Breast epithelium (tissue), 4 donors: ENCODE measurements around the gene CST1. TPM values are rescaled to one million over a fixed set of nuclear protein-coding genes. Genes with fewer than 3 reads are reported as not detected.

Source experiments
- DNase-seq, 2 donors: peaks; one replicate each; pipeline ENCODE4 v3.0.0-alpha.2; 2019; ENCODE audit warnings: low spot score in 2 of 2
- H3K27ac ChIP-seq, 2 donors: fragments of 200-600 bp; sonication (generic) in 1 of 2; one replicate each; pipeline ENCODE4 v1.5.1; 2016 to 2019; ENCODE audit warnings: mild to moderate bottlenecking in 1 of 2
- H3K27me3 ChIP-seq, 2 donors: fragments of 200-600 bp; sonication (generic) in 1 of 2; one replicate each; pipeline versions ENCODE4 v1.5.1 to v1.6.0; 2017 to 2019; ENCODE audit warnings: control low read depth in 1 of 2, mild to moderate bottlenecking in 1 of 2
- H3K36me3 ChIP-seq: fragments of 200-600 bp; one replicate; pipeline ENCODE4 v1.5.1; 2019
- H3K4me1 ChIP-seq, 2 donors: fragments of 200-600 bp; sonication (generic); one replicate each; pipeline ENCODE4 v1.5.1; 2016 to 2019; ENCODE audit warnings: control low read depth in 1 of 2
- H3K4me3 ChIP-seq, 3 donors: fragments of 200-600 bp; sonication (generic); 1 replicate in 2 of 3; 2 replicates in 1 of 3; pipeline ENCODE4 v1.5.1; 2016 to 2019; ENCODE audit warnings: mild to moderate bottlenecking in 3 of 3, moderate library complexity in 2 of 3
- H3K9me3 ChIP-seq, 2 donors: fragments of 200-600 bp; sonication (generic) in 1 of 2; one replicate each; pipeline ENCODE4 v1.5.1; 2016 to 2019; ENCODE audit warnings: control low read depth in 1 of 2
- POLR2A ChIP-seq: fragments of 450-650 bp; IDR thresholded peaks from one replicate; pipeline ENCODE4 v1.6.1; 2016; ENCODE audit warnings: antibody characterized with exemption, mild to moderate bottlenecking, moderate library complexity
- POLR2AphosphoS5 ChIP-seq, 3 donors: sonication (generic); formaldehyde crosslinking; IDR thresholded peaks; one replicate each; pipeline ENCODE4 v1.6.1; 2017; ENCODE audit warnings: antibody characterized with exemption in 3 of 3
- intact Hi-C: fragments of 100-400 bp; cut with DNase I; formaldehyde crosslinking; loops from one replicate; pipeline ENCODE4 v1.15.1; 2023; ENCODE audit warnings: low total_unique reads
- total RNA-seq, 3 donors: library from RNA; depleted of rRNA; stranded (reverse); fragments of >200 nt; gene quantifications; one replicate each; pipeline ENCODE4 v1.1.0, GENCODE V29; 2016
- TF ChIP-seq, protein P1 (sequence below), 3 donors: fragments of 450-650 bp; IDR thresholded peaks; one replicate each; pipeline ENCODE4 v1.5.1; 2016 to 2017; ENCODE audit warnings: antibody characterized with exemption in 3 of 3, mild to moderate bottlenecking in 3 of 3, moderate library complexity in 3 of 3

Gene CST1
- total RNA-seq, 3 donors from 2014 or later = not detected

DNA sequence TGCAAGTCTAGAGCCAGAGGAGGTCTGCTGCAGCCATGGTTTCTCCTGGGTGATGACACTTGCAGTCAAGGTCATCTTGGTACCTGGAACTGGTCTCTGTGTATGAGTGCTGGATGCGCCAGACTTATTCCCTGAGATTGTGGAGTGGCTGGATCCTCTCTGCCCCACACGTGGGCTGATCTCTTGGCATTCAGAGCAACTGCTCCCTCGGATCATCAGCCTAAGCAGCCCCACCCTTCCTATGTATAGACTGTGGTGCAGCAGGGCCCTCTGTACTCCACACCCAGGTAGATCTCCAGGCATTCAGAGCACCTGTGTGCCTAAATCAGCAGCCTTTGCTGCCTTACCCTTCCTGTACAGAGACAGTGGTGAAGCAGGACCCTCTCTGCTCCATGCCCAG is 49.8 kb downstream of the CST1 start:
- Histone ChIP-seq H3K4me3 (no peak overlapping the region), H3K27me3 (no peaks in the 10 kb centered on the region), H3K36me3 (no peaks in the 10 kb centered on the region), H3K9me3 (no peaks in the 10 kb centered on the region), H3K4me1 (no peaks in the 10 kb centered on the region), H3K27ac (no peak overlapping the region)
- intact Hi-C loops = no loop called here
- TF ChIP-seq POLR2A = no peak
- TF ChIP-seq, protein P1, sequence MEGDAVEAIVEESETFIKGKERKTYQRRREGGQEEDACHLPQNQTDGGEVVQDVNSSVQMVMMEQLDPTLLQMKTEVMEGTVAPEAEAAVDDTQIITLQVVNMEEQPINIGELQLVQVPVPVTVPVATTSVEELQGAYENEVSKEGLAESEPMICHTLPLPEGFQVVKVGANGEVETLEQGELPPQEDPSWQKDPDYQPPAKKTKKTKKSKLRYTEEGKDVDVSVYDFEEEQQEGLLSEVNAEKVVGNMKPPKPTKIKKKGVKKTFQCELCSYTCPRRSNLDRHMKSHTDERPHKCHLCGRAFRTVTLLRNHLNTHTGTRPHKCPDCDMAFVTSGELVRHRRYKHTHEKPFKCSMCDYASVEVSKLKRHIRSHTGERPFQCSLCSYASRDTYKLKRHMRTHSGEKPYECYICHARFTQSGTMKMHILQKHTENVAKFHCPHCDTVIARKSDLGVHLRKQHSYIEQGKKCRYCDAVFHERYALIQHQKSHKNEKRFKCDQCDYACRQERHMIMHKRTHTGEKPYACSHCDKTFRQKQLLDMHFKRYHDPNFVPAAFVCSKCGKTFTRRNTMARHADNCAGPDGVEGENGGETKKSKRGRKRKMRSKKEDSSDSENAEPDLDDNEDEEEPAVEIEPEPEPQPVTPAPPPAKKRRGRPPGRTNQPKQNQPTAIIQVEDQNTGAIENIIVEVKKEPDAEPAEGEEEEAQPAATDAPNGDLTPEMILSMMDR (IDR thresholded peaks at IDR 0.05) = no peak
- TF ChIP-seq POLR2AphosphoS5 (IDR thresholded peaks at IDR 0.05) = no peak
- DNase-seq = no peak

DNA sequence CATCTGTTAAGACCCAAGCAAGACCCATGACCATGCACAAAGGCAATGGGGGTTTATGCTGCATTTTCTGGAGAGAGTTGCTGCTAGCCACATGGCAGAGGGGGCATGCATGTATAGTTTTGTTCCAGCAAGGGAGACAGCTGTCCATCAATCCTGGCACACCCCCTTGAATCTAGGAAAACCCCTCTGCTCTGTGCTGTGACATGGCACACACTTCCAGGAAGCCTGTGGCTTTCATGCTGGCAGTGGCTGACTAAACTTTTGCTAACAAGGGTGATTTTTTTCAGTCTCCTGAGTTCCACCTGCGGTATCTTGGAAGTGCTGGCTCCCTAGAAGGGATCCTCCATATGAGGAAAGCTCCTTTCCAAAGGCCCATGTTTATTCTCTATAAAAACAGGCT is 52.8 kb downstream of the CST1 start:
- intact Hi-C loops = no loop called here
- DNase-seq = no peak
- H3K27me3 ChIP-seq = no peaks in the 10 kb centered on the region
- H3K9me3 ChIP-seq = no peaks in the 10 kb centered on the region
- H3K4me3 ChIP-seq = no peak overlapping the region
- H3K4me1 ChIP-seq = no peaks in the 10 kb centered on the region
- H3K27ac ChIP-seq = no peak overlapping the region
- no peaks in the 10 kb centered on the region for H3K36me3 ChIP-seq
- no peak for TF ChIP-seq POLR2AphosphoS5 (IDR thresholded peaks at IDR 0.05)
- TF ChIP-seq, protein P1 (IDR thresholded peaks at IDR 0.05) = no peak
- no peak for TF ChIP-seq POLR2A

Other genes with a start within 250 kb of the CST1 start
- gene CST9L, start 182.5 kb downstream of the CST1 start, total RNA-seq = not detected
- 1 to 10 TPM in 1 of 3 donors, not detected in 2; 2.3 TPM for gene CST9, start 145.0 kb downstream of the CST1 start, total RNA-seq
- gene CST3, start 113.0 kb downstream of the CST1 start, total RNA-seq = 1,000 to 10,000 TPM in 1 of 3 donors, 100 to 1,000 TPM in 2; 498 to 1,982 (median 699) TPM
- not detected for gene CST4, start 61.9 kb downstream of the CST1 start, total RNA-seq
- gene CST2, start 75.8 kb upstream of the CST1 start, total RNA-seq = not detected
- gene CST5, start 128.8 kb upstream of the CST1 start, total RNA-seq = not detected
- not detected for gene GGTLC1, start 237.8 kb upstream of the CST1 start, total RNA-seq